ENCODE data around the gene IGF2R. TPM values are rescaled to one million over a fixed set of nuclear protein-coding genes. Genes with fewer than 3 reads are reported as not detected.

IGF2R gene
- total and polyA plus RNA-seq, 2 of the 13 experiments (the other 11 are each of a cell fraction or from before 2014, with no cell fraction given): 38.3 to 70.0 TPM

DNA sequence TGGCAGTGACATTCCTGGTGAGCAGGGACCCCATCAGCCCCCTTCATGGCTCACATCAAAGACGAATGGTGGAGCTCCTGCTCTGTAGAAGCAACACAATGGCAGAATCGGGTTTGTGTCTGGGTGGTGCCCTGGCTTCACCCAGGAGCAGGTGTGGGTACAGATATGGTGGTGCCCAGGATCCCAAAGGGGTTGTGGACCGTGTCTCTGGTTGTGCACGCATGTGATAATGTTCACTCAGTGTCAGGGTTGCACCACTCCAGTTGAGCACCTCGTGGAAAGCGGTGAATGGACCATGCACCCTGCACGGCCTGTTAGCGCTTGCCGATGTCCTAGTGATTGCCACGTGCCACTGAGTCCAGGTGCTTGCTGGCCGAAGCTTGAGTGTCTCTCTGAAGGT, 63.0 kb downstream of the IGF2R start:
- intact Hi-C loops (cut with micrococcal nuclease; ENCODE audit: unreplicated experiment) (no loop called here), in situ Hi-C loops (cut with HindIII; ENCODE audit: extremely low pct_ligation_motif_present, low pct_unique_long_range_greater_than_20kb) (no loop called here)
- no TSS peak for BruUV-seq (replicated peaks)
- Histone ChIP-seq H3K27ac (ENCODE audit: extremely low read length, insufficient read depth, low read length) (no peak overlapping the region), H3K9me3 (ENCODE audit: low read length) (no peaks in the 10 kb centered on the region), H4K20me1 (ENCODE audit: insufficient read depth, low read length) (no peaks in the 10 kb centered on the region), H2AFZ (ENCODE audit: low read length) (no peak overlapping the region), H3K4me1 (ENCODE audit: insufficient read depth, low read length) (no peaks in the 10 kb centered on the region), H3K27me3 (ENCODE audit: control insufficient read depth in 1 of 2, insufficient read depth in 2 of 2, low read length in 2 of 2) (no peaks in the 10 kb centered on the region), H3K4me3 (replicated peaks in 1 of 3; ENCODE audit: insufficient read depth in 1 of 3, low read depth in 2 of 3, low read length in 3 of 3) (no peak overlapping the region), H3K36me3 (replicated peaks in 1 of 2; ENCODE audit: control insufficient read depth in 1 of 2, insufficient read depth in 2 of 2, low read length in 2 of 2) (peaks cover 54 to 93% of the 10 kb centered on the region in 2 experiments), H3K9ac (ENCODE audit: insufficient read depth, low read depth, low read length) (no peak overlapping the region), H3K79me2 (ENCODE audit: insufficient read depth, low read length) (no peaks in the 10 kb centered on the region), H3K4me2 (ENCODE audit: low read depth, low read length) (no peak overlapping the region)
- POLR2A ChIA-PET: no interaction called here
- no peak for FAIRE-seq
- TF ChIP-seq NFKB2 (CRISPR knock-in tag; IDR thresholded peaks at IDR 0.05; ENCODE audit: borderline replicate concordance) (0 out of 2 replicates have a peak, but pooled peaks have one; percentile 20), ZNF792 (CRISPR knock-in tag; IDR thresholded peaks at IDR 0.05) (no peak), RBM22 (optimal IDR thresholded peaks at IDR 0.05; ENCODE audit: low read length) (peak; percentile 68)
- 98% methylated on average over 11 of the region's 11 CpGs for WGBS (ENCODE audit: low lambda C conversion rate)
- no peak for DNase-seq (ENCODE audit: low spot score)
- no peak for ATAC-seq
- CTCF ChIA-PET (ENCODE audit: low intra/inter-chr PET ratio, low total read pairs): no interaction called here

DNA sequence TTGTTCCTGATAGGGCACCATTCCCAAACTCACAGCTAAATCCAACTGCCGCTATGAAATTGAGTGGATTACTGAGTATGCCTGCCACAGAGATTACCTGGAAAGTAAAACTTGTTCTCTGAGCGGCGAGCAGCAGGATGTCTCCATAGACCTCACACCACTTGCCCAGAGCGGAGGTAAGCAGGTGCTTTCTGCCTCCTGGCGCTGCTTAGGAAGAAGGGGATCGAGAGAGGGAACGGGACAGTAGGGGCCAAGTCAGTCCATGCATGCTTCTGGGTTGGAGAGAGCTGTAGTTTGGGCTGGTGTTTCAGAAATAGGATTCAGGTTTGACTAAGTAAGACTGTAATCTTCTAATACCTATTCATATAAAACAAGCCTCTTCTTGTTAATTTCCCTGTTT, 63.7 kb downstream of the IGF2R start:
- ATAC-seq (no peak), FAIRE-seq (no peak), DNase-seq (ENCODE audit: low spot score) (no peak)
- Histone ChIP-seq H4K20me1 (ENCODE audit: insufficient read depth, low read length) (no peaks in the 10 kb centered on the region), H3K4me2 (ENCODE audit: low read depth, low read length) (no peak overlapping the region), H3K27ac (ENCODE audit: extremely low read length, insufficient read depth, low read length) (no peak overlapping the region), H3K4me3 (replicated peaks in 1 of 3; ENCODE audit: insufficient read depth in 1 of 3, low read depth in 2 of 3, low read length in 3 of 3) (no peak overlapping the region), H3K9ac (ENCODE audit: insufficient read depth, low read depth, low read length) (no peak overlapping the region), H3K36me3 (replicated peaks in 1 of 2; ENCODE audit: control insufficient read depth in 1 of 2, insufficient read depth in 2 of 2, low read length in 2 of 2) (peaks cover 50 to 92% of the 10 kb centered on the region in 2 experiments), H3K4me1 (ENCODE audit: insufficient read depth, low read length) (no peaks in the 10 kb centered on the region), H3K9me3 (ENCODE audit: low read length) (no peaks in the 10 kb centered on the region), H3K27me3 (ENCODE audit: control insufficient read depth in 1 of 2, insufficient read depth in 2 of 2, low read length in 2 of 2) (no peaks in the 10 kb centered on the region), H2AFZ (ENCODE audit: low read length) (no peak overlapping the region), H3K79me2 (ENCODE audit: insufficient read depth, low read length) (no peaks in the 10 kb centered on the region)
- ChIA-PET CTCF (ENCODE audit: low intra/inter-chr PET ratio, low total read pairs) (no interaction called here), POLR2A (no interaction called here)
- TF ChIP-seq ZFP1 (CRISPR knock-in tag; IDR thresholded peaks at IDR 0.05): no peak
- TF ChIP-seq RBM22 (optimal IDR thresholded peaks at IDR 0.05; ENCODE audit: low read length): peak; percentile 59
- TF ChIP-seq SIN3A (IDR thresholded peaks at IDR 0.05; ENCODE audit: borderline replicate concordance, low read depth, low read length): no peak
- 96% methylated on average over 7 of the region's 7 CpGs for WGBS (ENCODE audit: low lambda C conversion rate)
- intact Hi-C loops (cut with micrococcal nuclease; ENCODE audit: unreplicated experiment) (no loop called here), in situ Hi-C loops (cut with HindIII; ENCODE audit: extremely low pct_ligation_motif_present, low pct_unique_long_range_greater_than_20kb) (no loop called here)
- no TSS peak for BruUV-seq (replicated peaks)

All from HepG2 (cell line).